ENCODE measurements around the gene TNS3. TPM values are rescaled to one million over a fixed set of nuclear protein-coding genes. Genes with fewer than 3 reads are reported as not detected.
A peak's percentile ranks its signal among the peaks of the same experiment; 100 is the strongest.

The TNS3 gene
- total RNA-seq, 4 donors from 2014 or later: 6.6 to 16.0 (median 9.6) TPM

DNA sequence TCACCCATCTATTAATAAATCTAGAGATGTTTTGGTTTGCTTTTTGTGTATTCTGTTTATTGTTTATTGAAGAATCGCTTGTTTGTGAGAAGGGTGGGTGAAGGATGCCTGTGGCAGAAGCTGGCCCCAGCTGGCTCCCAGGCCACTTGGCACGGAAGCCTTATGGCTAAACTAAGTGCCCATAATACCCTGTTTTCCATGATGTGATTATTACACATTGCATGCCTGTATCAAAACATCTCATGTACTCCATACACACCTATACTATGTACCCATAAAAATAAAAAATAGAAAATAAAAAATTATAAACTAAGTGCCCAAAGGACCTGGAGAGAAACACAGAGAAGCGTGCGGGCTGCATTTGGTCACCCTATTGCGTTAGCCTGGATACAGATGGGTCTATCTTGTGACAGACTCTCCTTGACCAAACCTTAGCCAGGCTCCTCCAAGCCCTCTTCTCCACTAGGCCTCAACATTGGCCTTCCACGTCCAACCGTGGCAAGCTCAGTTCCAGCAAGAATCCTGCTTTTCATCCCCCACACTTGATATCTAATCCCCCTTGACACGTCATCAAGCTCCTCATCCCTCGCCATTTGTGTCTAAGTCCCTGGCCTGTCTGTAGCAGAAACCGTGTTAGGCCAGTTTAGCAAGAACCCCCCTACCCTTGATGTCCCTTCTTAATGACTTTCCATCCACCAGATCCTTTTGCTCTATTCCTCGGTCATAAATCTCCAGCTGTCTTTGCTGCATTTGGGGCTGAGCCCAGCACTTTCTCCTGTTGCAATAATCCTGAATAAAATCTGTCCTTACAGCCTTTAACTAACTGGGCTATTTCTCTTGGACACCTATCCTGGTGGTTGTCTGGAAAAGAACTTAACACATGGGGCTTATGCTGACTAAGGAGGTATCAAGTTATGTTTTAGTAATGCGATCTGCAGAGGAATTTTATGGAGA, 245.2 kb downstream of the TNS3 start:
- DNase-seq: no peak
- H3K9me3 ChIP-seq: no peaks in the 10 kb centered on the region
- no peaks in the 10 kb centered on the region for H3K27me3 ChIP-seq
- H3K4me1 ChIP-seq: peaks cover 0 to 38% (median 10%) of the 10 kb centered on the region in 3 donors
- 63 to 66% methylated on average over 12 of the region's 12 CpGs for WGBS, 2 donors
- H3K27ac ChIP-seq: peak overlapping the region in 2 of 4 donors; percentile 49 to 55
- no peaks in the 10 kb centered on the region for H3K36me3 ChIP-seq
- TF ChIP-seq, protein P1, sequence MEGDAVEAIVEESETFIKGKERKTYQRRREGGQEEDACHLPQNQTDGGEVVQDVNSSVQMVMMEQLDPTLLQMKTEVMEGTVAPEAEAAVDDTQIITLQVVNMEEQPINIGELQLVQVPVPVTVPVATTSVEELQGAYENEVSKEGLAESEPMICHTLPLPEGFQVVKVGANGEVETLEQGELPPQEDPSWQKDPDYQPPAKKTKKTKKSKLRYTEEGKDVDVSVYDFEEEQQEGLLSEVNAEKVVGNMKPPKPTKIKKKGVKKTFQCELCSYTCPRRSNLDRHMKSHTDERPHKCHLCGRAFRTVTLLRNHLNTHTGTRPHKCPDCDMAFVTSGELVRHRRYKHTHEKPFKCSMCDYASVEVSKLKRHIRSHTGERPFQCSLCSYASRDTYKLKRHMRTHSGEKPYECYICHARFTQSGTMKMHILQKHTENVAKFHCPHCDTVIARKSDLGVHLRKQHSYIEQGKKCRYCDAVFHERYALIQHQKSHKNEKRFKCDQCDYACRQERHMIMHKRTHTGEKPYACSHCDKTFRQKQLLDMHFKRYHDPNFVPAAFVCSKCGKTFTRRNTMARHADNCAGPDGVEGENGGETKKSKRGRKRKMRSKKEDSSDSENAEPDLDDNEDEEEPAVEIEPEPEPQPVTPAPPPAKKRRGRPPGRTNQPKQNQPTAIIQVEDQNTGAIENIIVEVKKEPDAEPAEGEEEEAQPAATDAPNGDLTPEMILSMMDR (IDR thresholded peaks at IDR 0.05): no peak
- TF ChIP-seq POLR2A (IDR thresholded peaks at IDR 0.05): no peak
- intact Hi-C loops (cut with DNase I): no loop called here
- no peak overlapping the region for H3K4me3 ChIP-seq

DNA sequence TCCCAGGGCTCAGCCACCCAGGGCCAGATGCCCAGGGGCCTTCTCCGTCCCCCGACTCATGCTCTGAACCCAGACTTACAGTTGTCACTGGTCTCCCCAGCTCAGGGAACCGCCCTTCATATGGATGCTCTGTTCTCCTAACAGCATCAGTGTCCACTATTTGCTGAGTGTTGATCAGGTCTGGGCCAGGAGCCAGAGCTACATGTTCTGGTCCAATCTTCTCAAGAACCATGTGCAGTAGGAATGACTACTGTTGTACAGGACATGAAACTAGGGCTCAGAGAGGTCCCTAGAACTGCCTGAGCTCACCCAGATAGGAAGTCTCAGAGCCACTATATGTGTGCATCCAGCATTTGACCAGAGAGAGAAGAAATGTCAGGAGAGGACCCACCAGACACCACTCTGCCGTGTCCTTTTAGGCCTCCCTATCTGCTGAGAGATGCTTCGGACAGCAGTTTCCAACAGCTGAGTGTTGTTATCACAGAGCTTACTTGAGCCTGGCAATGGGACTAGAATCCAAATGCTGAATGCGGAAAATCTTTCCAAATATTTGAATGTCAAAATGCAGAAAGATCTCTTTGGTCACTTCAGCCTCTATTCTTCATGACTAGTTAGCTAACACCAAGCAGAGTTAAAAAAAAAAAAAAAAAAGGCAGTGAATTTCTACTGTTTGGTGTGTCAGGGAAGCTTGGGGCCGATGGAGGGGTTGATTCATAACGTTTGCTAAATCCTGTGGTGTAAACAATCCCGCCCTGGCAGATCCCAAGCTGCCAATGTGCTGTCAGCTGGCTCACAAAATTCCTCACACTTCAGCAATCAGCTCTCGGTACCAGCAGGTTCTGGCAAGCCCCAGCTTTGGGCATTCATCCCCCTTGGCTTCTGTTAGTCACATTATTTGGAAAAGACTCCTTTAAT, 246.1 kb downstream of the TNS3 start:
- H3K27ac ChIP-seq: peak overlapping the region in 3 of 4 donors; percentile 40 to 62 (median 55)
- peaks cover 0 to 38% (median 10%) of the 10 kb centered on the region in 3 donors for H3K4me1 ChIP-seq
- DNase-seq: no peak
- no peaks in the 10 kb centered on the region for H3K36me3 ChIP-seq
- intact Hi-C loops (cut with DNase I): no loop called here
- WGBS, 2 donors: 31% methylated on average over 9 to 10 of the region's 10 CpGs
- H3K27me3 ChIP-seq: no peaks in the 10 kb centered on the region
- H3K9me3 ChIP-seq: no peaks in the 10 kb centered on the region
- no peak overlapping the region for H3K4me3 ChIP-seq
- no peak for TF ChIP-seq POLR2A (IDR thresholded peaks at IDR 0.05)
- TF ChIP-seq, protein P1 (IDR thresholded peaks at IDR 0.05): no peak

DNA sequence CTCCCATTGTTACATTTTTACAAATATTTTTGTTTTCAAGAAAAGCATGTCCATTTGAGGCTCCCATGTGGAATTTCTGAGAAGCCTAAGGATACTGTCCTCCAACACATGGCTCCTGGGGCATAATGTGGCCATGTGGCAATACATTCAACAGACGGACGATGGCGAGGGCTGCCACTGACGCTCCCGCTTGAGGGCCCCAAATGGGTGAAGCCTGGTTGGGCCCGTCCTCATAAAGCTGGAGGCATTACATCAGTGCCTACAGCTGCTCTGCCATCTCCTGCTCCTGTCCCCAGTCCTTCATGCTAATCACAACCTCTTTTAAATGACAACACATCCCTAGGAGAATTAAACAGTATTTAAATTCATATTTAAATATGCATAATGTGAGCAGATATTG, 246.8 kb downstream of the TNS3 start:
- no peak overlapping the region for H3K27ac ChIP-seq
- peaks cover 0 to 38% (median 12%) of the 10 kb centered on the region in 3 donors for H3K4me1 ChIP-seq
- intact Hi-C loops (cut with DNase I): no loop called here
- no peak overlapping the region for H3K4me3 ChIP-seq
- no peaks in the 10 kb centered on the region for H3K9me3 ChIP-seq
- H3K36me3 ChIP-seq: no peaks in the 10 kb centered on the region
- H3K27me3 ChIP-seq: no peaks in the 10 kb centered on the region
- TF ChIP-seq, protein P1 (IDR thresholded peaks at IDR 0.05): no peak
- no peak for TF ChIP-seq POLR2A (IDR thresholded peaks at IDR 0.05)
- WGBS, 2 donors: 93 to 95% methylated on average over 6 of the region's 6 CpGs
- DNase-seq: no peak

DNA sequence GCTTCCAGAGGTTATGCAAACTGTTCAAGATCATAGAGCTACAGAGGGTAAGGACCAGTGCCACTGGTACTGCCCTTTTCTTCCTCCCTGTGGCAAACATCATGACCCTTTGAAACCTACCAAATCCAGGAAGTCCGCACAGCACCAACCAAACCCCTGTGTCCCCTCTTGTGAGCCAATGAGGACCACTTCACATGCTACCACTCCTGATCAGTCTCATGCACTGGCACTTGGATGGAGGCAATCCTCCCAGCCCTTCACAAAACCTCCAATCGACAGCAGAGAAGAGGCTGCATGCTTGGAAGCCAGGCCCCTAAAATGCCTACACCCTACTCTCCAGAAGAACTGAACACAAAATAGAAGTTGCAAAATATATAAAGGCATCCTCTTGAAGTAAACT, 248.0 kb downstream of the TNS3 start:
- TF ChIP-seq POLR2A (IDR thresholded peaks at IDR 0.05): no peak
- TF ChIP-seq, protein P1 (IDR thresholded peaks at IDR 0.05): no peak
- no peak overlapping the region for H3K4me3 ChIP-seq
- DNase-seq: no peak
- WGBS, 2 donors: 95% methylated on average over 2 of the region's 2 CpGs
- no peaks in the 10 kb centered on the region for H3K27me3 ChIP-seq
- H3K36me3 ChIP-seq: no peaks in the 10 kb centered on the region
- no peak overlapping the region for H3K27ac ChIP-seq
- peaks cover 0 to 49% (median 21%) of the 10 kb centered on the region in 3 donors for H3K4me1 ChIP-seq
- intact Hi-C loops (cut with DNase I): no loop called here
- no peaks in the 10 kb centered on the region for H3K9me3 ChIP-seq
